HFFc6 (cell line): Measurements from ENCODE around the gene C17orf107. TPM values are rescaled to one million over a fixed set of nuclear protein-coding genes. Genes with fewer than 3 reads are reported as not detected.
"Not testable (repeated sequence)": the region's sequence is repeated elsewhere in the genome, so short reads cannot be mapped to it uniquely, and the experiment has no call there.

Experiments used
- DNase-seq: peaks from one replicate; pipeline ENCODE4 v3.0.0-alpha.2; 2018
- H3K27ac Mint-ChIP-seq: 2 replicates; pipeline ENCODE4 v1.8.0; 2020; ENCODE audit warnings: mild to moderate bottlenecking, mixed read lengths
- H3K27me3 Mint-ChIP-seq: 2 replicates; pipeline ENCODE4 v1.8.0; 2021; ENCODE audit warnings: mild to moderate bottlenecking, moderate library complexity, mixed read lengths; ENCODE audit not compliant: insufficient read depth
- H3K36me3 Mint-ChIP-seq: 2 replicates; pipeline ENCODE4 v1.8.0; 2021; ENCODE audit warnings: low read depth, mixed read lengths
- H3K4me1 Mint-ChIP-seq: 2 replicates; pipeline ENCODE4 v1.8.0; 2020; ENCODE audit warnings: low read depth, mixed read lengths
- H3K4me3 Mint-ChIP-seq: 2 replicates; pipeline ENCODE4 v1.8.0; 2020; ENCODE audit warnings: mild to moderate bottlenecking, moderate library complexity, mixed read lengths
- H3K9me3 Mint-ChIP-seq: 2 replicates; pipeline ENCODE4 v1.8.0; 2020; ENCODE audit warnings: mild to moderate bottlenecking, mixed read lengths
- total RNA-seq, 6 experiments: library from RNA; stranded (reverse); fragmentation: NEBNext Ultra II Directional; extraction: Animal tissue kit (Norgen Biotek cat#: 25700); gene quantifications; 2 replicates in 1 of 6; 3 replicates in 5 of 6; pipeline ENCODE4 v1.2.3, GENCODE V29; 2021
- TF ChIP-seq, protein P1 (sequence below): fragments of 200-600 bp; sonication (generic); IDR thresholded peaks from 2 replicates; pipeline ENCODE4 v1.5.0; 2021; ENCODE audit warnings: antibody characterized with exemption, mild to moderate bottlenecking

Gene C17orf107
- total RNA-seq, 6 experiments from 2014 or later: 0.95 to 1.6 (median 1.4) TPM

- H3K4me1 Mint-ChIP-seq: peaks cover 6% of the 10 kb centered on the region; the same call in 1 of the 2 replicates
- no peaks in the 10 kb centered on the region for H3K36me3 Mint-ChIP-seq
- peaks cover 8% of the 10 kb centered on the region for H3K27me3 Mint-ChIP-seq
- H3K4me3 Mint-ChIP-seq: no peak within 1 kb of the TSS
- peak; percentile 58 for DNase-seq
- H3K9me3 Mint-ChIP-seq: no peaks in the 10 kb centered on the region
- no peak within 1 kb of the TSS for H3K27ac Mint-ChIP-seq
- TF ChIP-seq, protein P1, sequence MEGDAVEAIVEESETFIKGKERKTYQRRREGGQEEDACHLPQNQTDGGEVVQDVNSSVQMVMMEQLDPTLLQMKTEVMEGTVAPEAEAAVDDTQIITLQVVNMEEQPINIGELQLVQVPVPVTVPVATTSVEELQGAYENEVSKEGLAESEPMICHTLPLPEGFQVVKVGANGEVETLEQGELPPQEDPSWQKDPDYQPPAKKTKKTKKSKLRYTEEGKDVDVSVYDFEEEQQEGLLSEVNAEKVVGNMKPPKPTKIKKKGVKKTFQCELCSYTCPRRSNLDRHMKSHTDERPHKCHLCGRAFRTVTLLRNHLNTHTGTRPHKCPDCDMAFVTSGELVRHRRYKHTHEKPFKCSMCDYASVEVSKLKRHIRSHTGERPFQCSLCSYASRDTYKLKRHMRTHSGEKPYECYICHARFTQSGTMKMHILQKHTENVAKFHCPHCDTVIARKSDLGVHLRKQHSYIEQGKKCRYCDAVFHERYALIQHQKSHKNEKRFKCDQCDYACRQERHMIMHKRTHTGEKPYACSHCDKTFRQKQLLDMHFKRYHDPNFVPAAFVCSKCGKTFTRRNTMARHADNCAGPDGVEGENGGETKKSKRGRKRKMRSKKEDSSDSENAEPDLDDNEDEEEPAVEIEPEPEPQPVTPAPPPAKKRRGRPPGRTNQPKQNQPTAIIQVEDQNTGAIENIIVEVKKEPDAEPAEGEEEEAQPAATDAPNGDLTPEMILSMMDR: peak; percentile 90
Observed at GRCh38 chr17:4903051-4903818, 3.9 kb downstream of the C17orf107 start, which contains the start of gene CHRNE. Gene CHRNE (minus strand): TSS chr17:4903098. CDS start chr17:4903063, 35 bp downstream.

- not testable (repeated sequence) for H3K27ac Mint-ChIP-seq, DNase-seq, H3K4me1 Mint-ChIP-seq, H3K36me3 Mint-ChIP-seq, H3K4me3 Mint-ChIP-seq, H3K9me3 Mint-ChIP-seq, H3K27me3 Mint-ChIP-seq
Observed at GRCh38 chr17:4906642-4907041, 7.3 kb downstream of the C17orf107 start.

- Mint-ChIP-seq H3K27me3 (peaks cover 4% of the 10 kb centered on the region), H3K36me3 (no peaks in the 10 kb centered on the region), H3K4me1 (peaks cover 3% of the 10 kb centered on the region; the same call in 1 of the 2 replicates), H3K27ac (no peak overlapping the region), H3K9me3 (no peaks in the 10 kb centered on the region), H3K4me3 (no peak overlapping the region)
- peak; percentile 26 for DNase-seq
- TF ChIP-seq, protein P1: no peak
Observed at GRCh38 chr17:4908301-4908700, 9.0 kb downstream of the C17orf107 start.

- TF ChIP-seq, protein P1: peak; percentile 87
- H3K27ac Mint-ChIP-seq: no peak overlapping the region
- peak; percentile 90 for DNase-seq
- no peaks in the 10 kb centered on the region for H3K36me3 Mint-ChIP-seq
- no peaks in the 10 kb centered on the region for H3K4me1 Mint-ChIP-seq
- H3K27me3 Mint-ChIP-seq: peaks cover 4% of the 10 kb centered on the region
- no peaks in the 10 kb centered on the region for H3K9me3 Mint-ChIP-seq
- H3K4me3 Mint-ChIP-seq: no peak overlapping the region
Observed at GRCh38 chr17:4908711-4909496, 9.6 kb downstream of the C17orf107 start.

DNA sequence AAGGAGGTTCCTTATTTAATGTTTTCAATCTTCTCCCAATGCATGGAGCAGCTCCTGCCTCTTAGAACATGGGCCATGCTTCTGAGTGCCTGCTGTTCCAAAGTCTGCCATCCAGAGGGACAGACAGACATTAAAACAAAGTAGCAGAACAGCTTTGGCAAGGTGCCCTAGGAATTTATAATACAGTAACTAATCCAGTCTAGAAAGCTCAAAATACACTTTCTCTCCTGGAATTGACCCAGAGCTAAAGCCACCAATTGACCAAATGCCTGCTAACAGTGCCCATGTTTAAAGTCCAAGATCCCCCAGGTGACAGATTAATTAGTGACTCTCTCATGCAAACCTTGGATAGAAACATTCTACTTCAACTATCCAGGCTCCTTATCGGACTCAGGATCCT is 14.7 kb downstream of the C17orf107 start:
- no peaks in the 10 kb centered on the region for H3K36me3 Mint-ChIP-seq

DNA sequence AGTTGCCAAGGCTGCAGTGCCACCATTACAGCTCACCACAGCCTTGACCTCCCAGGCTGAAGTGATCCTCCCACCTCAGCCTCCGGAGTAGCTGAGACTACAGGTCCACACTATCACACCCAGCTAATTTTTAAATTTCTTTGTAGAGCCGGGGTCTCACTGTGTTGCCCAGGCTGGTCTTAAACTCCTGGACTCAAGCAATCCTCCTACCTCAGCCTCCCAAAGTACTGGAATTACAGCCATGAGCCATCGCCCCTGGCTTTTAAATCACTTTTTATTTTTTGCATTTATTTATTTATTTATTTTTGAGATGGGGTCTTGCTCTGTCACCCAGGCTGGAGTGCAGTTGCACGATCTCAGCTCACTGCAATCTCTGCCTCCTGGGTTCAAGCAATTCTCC is 15.2 kb downstream of the C17orf107 start:
- H3K27ac Mint-ChIP-seq, H3K9me3 Mint-ChIP-seq, DNase-seq, H3K4me1 Mint-ChIP-seq, H3K4me3 Mint-ChIP-seq, H3K36me3 Mint-ChIP-seq, H3K27me3 Mint-ChIP-seq: not testable (repeated sequence)

More for the DNA sequence above, 14.7 kb downstream of the C17orf107 start:
- no peaks in the 10 kb centered on the region for H3K9me3 Mint-ChIP-seq
- H3K27ac Mint-ChIP-seq: no peak overlapping the region
- H3K4me1 Mint-ChIP-seq: no peaks in the 10 kb centered on the region
- H3K27me3 Mint-ChIP-seq: no peaks in the 10 kb centered on the region; the same call in 1 of the 2 replicates
- DNase-seq: peak; percentile 16
- no peak overlapping the region for H3K4me3 Mint-ChIP-seq
- TF ChIP-seq, protein P1: no peak
